DMS114 treated with DMSO at 0.1 percent for 48 hours (cell line): Measurements from ENCODE around the gene CLN6.

Source experiments
- DNase-seq: peaks from one replicate; lab custom pipeline; 2025; ENCODE audit not compliant: unreplicated experiment; lab: John Stamatoyannopoulos, UW

Gene CLN6

DNA sequence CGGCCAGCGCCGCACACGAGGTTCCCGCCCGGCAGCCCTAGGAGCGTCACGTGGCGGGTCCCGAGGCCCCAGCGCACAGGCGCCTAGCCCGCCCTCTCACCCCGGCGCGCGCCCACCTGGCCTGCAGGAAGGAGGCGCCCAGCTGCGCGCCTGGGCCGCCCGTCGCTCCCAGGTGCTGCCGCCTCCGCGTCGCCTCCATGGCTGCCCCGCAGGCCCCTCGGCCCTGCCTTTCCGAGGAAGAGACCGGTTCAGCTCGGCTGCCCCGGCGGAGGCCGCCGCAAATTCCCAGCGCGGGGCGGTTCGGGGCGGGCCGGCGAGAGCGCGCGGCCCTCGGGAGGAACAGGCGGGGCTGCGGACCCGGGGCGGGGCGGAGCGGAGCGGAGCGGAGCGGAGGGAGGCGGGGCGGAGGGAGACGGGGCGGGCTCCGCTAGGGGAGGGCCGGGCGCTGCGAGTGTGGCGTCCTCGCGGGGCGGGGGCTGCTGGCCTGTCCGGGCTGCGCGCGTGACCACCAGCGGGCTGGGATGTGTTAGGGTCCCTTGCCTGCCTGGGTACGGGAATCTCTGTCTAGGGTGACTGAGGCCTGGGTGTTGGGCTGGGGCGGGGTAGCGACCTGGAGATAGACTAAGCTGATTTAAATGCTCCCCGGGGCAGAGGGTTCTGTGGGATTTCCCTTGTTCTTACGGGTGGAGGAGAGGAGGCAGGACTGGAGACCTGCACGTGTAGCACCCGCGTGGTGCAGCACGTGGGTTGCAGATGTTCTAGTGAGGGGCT, at the start of gene CLN6:
Gene CLN6 (minus strand): TSS at position 343 of the 771 bp plus-strand sequence. CDS start 144 bp downstream, at position 199.
- DNase-seq: peak; percentile 71

DNA sequence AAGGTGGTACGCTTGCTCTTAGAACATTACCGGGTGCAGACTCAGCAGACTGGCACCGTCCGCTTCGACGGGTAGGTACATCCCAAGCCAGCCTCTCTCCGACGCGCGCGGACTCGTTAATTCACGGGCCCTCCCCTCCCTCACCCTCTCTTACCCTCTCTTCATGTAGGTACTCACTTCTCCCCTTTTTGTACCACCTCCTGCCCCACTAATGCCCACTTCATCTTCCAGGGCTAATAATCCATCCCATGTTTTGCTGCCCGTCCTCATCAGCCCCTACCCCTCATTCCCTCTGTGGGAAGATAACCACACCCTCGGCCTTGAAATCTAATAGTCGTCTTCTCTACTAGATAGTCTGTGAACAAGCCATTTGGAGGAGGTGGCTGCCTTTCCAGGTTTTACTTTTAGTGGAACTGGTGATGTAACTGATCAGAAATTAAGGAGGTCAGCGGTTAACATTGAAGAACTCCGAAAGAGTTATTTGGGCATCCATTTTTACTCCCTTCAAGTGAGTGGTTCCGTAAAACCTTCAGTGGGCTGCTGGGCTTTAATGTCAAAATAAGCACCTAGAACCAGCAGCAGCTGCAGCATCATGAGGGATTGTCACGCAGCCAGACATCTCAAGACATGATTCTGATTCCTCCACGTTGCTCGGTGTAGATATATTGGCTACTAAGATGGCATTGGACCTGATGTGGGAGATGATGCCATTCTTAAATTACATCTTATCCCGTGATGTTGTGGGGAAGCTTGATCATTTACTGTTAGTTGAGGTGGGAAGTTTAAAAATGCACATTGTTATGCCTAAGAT, 49.3 kb upstream of the CLN6 start:
- no peak for DNase-seq

DNA sequence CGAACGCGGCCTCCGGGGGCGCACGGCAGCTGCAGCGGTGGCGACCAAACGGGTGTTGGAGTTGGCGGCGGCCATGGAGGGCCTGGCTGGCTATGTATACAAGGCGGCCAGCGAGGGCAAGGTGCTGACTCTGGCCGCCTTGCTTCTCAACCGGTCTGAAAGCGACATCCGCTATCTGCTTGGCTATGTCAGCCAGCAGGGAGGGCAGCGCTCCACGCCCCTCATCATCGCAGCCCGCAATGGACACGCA, 48.7 kb upstream of the CLN6 start:
- peak; percentile 34 for DNase-seq

DNA sequence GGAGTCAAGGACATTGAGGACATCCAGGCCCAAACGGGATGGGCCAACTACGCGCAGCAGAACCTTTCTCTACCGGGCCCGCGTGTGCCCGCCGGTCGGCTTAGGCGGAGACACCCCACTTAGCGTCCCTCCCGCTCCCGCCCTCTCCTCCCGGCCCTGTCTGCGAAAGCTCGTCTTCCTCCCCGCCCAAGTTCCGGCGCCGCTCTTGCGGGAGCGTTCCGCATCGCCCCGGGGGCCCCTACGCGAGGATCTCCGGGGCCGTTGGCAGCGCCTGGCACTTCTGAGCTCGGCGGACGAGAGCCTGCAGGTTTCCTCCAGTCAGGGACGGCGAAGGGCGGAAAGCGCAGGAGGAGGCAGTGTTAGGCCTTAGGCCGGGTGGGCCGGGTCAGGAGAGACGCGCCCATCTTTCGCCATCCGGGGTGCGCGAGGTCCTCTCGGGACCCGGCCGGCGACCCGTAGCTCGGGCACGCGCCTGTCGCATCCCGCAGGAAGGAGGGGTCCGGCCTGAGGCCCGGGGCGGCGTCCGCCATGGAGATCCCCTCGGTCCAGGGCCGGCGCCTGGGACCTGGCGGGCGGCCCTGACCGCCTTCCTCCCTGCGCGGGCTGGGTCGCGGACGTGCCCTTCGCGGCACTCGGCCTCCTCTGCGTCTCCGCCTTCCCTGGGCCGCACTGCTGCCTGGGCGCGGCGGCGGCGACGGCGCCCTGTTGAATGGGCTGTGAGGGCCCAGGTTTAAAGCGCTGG, 48.2 kb upstream of the CLN6 start, which contains the start of gene FEM1B:
Gene FEM1B (plus strand): TSS at position 143 of the 742 bp plus-strand sequence. CDS start 673 bp downstream, outside the sequence.
- DNase-seq: peak; percentile 81

DNA sequence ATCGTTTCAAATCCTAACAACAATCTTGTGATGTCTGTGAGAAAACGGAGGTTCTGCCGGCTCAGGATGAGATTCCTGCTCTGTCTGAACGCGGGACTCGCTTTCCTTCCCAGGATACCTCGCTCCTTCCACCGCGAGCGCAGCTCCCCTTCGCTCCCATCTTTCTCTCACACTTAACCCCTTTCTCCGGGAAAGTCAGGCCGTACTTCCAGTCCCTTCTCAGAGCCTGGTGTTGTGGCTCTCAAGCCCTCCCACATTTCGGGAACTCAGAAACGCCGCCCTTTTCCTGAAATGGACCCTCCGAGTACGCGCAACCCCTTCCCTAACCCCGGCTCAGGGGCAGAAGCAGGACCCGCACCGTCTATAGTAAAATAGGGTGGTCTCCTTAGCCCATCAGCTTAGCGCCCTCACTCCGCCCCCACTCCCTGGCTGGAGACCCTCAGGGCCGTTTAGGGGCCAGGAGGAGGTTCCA, 47.6 kb upstream of the CLN6 start:
- peak; percentile 78 for DNase-seq

DNA sequence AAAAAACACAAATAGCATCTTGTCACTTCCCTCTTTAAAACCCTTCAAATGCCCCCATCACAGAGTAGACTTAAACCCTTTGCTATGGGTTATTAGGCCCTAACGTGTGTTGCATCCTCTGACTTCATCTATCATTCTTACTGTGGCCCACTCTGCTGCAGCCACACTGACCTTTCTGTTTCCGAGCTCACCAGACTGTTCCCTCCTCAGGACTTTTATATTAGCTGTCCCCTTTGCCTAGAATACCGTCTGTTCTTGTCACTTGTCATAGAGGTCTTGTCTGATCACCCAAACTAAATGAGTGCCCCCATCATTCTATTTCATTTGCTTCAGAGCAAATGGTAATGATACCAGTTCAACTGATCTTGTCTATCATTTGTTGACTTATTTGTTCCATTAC, 47.1 kb upstream of the CLN6 start:
- no peak for DNase-seq

DNA sequence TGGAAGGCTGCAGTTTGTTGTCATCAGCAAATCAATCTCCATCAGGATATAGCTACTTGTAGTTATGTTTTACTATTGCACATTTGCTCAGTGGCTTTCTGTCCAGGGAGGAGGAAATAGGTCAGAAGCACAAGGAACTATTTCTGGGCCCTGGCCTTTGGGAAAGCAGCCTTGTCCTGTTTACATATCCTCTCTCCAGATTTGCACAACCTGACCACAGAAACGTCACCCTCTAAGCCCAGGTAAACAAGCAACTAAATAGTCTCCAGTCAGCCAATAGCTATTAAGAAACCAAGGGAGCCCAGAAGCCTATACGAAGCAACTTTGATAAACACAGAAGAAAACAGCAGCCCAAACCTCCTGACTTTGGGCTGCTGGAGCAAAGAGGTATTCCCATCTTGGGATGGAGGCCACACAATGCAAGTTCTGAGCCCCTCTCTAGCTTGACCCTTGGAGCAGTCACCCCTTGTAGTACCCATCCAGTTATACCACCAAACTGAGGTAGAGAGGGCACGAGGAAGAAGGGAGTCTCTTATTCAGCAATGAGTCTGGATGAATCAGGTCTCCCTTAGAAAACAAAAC, 45.7 kb upstream of the CLN6 start:
- no peak for DNase-seq

DNA sequence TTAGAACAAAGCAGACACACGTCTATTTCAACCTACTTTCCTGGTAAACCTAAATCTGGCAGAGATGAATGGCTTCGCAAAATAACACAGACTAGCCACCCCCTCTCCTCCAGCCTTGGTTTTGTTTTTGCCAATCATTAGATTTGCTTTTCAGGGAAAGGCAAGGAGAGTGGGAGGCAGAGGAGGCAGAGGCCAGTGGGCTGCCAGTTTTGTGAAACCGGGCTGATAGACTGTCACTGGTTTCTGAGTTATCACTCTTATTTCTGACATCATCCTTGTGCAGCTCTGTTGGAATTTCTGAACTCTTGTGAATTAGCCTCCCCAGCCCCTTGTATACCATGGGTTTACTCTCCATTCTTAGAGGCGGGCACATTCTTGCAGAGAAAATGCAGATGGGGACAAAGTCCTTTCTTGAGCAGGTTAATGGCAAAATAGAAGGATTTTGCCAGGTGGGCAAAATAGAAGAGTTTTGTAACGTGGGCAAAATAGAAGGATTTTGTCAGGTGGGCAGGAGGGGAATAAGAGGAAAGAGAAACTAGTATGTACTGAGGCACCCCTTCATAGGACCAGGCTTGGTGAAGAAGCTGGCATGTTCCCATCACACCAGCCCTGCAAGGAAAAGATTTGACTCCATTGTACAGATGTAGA, 44.8 kb upstream of the CLN6 start:
- no peak for DNase-seq

DNA sequence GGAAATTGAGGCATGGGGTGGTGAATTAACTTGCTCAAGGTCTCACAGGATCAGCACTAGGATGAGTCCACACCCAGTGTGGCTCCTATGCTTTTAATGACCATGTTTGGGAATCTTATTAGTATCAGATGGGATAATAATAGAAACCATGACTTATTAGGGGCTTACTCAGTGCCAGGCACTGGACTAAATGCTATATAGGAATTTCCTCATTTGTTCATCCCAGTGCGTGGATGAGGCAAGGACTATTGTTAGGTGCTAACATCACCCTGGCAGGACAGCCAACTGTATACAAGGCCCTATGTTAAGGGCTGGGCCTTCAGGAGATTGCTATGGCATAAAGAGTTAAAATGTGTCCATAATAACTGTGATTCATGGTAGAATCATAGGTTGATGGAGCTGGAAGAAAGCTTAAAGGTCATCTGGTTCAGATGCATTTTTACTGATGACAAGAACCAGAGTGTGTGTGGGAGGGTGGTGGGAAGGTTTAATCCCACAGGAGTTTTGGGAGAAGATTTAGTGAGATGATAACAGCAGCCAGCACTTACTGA, 43.3 kb upstream of the CLN6 start:
- DNase-seq: no peak

DNA sequence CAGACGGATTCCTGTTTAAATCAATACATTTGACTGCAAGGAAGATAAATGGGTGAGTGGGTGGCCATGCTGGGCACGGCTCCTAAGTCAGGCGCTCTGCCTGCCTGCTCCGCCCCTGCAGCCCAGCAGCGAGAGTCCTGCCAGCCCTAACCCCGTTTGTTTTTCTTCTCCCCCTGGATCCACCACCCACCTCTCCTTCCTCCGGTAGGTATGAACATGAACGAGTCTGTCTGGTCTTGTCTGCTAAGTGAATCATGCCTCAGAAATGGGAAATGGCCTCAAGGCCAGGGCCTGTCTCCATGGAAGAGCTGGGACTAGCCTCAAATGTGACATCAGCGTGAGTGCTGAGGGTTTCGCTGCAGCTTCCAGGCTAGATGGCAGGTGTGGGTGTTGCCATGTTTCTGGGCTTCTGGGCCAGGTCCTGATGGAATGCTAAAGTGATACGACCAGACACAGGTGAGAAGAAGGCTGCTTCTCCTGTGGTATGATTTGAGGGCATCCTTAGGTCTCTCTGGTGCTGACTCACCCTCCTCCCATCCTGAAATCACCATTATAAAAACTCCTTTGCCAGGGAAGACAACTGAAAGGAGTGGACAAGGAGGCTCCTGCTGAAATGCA, 42.4 kb upstream of the CLN6 start:
- no peak for DNase-seq

DNA sequence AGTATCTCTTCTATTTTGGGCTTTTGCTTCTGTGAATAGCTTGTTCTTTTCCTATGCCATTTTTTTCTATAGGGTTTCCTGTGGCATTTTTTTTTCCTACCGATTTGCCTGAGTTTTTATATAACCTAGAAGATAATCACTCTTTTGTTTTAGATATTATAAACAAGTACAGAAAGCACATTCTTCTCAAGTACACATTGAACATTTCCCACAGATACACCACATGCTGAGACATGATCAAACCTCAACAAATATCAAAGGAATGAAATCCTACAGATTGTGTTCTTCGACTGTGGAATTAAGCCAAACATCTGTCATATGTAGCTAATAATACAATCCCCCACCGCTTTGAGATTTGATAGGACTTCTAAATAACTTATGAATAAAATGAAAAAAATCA, 38.9 kb upstream of the CLN6 start:
- no peak for DNase-seq

DNA sequence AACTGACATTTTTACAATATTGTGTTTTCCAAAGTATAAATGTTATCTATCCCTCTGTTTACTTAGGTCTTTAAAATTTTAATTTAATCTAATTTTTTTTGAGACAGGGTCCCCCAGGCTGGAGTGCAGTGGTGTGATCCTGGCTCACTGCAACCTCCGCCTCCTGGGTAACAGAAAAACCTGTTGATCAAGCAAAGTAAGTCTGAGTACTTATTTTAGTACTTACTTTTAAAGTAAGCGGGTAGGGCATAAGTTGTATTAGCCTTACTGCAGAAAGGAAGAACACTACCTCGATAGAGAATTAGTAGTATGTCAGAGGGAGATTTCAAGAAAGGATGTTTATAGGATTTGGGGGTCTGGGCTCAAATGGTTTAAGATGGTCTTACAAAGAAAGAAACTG, 36.1 kb upstream of the CLN6 start:
- no peak for DNase-seq

DNA sequence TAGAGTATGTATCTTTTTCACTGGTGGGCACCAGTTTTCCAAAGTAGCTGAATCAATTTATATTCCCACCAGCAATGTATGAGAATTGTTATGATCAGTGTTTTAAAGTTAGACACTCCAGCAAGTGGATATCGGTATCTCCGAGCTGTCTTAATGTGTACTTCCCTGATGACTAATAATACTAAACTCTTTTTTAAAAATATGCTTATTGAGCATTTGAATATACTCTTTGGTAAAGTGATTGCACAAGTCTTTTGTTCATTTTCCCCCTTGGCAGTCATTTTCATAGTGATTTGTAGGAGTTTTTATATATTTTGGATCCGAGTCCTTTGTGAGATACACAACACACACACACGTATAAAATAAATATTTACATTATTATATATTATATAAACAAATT, 35.6 kb upstream of the CLN6 start:
- DNase-seq: no peak

DNA sequence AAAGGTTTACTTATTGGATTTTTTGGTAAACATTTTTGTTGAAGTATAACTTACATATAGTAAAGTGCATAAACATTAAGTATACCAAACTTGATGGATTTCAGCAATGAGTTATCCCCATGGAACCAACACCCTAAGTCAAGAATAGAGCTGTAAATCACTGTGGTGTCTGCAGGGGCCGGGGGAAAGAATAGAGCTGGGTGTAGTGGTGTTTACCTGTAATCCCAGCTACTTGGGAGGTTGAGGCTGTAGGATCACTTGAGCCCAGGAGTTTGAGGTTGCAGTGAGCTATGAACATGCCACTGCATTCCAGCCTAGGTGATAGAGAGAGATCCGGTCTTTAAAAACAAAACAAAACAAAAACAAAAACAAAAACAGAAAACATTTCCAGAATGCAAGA, 34.8 kb upstream of the CLN6 start:
- no peak for DNase-seq

DNA sequence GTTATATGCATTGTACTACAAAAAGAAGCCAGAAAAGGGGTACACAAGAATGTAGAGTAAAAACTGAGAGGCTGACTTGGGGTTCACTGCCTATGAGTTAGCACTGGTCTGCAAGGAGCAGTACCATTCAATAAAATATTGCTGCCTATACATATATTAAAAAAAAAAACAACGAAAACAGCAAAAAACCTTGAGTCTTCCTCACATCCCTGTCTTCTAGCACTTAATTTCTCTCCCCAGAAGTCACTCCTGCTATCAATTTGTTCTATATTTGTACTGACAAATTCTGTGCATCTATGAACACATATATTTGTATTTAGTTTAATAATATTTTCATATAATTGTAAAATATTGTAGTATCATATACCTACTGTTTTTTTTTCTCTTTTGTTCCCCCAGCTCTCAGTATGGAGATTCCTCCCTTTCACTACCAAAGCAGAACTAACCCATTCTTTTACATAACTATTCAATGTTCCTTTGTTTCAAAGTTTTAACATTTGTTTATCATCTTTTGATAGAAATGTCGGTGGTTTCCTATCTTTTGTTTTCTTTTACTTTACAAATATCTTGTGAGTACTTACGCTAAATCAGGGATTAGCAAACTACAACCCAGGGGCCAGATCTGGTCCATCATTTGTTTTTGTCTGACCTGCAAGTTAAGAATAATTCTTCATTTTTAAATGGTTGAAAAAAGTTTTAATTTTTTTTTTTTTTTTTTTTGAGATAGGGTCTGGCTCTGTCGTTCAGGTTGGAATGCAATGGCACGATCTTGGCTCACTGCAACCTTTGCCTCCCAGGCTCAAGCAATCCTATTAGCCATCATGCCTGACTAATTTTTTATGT, 33.2 kb upstream of the CLN6 start:
- DNase-seq: no peak

DNA sequence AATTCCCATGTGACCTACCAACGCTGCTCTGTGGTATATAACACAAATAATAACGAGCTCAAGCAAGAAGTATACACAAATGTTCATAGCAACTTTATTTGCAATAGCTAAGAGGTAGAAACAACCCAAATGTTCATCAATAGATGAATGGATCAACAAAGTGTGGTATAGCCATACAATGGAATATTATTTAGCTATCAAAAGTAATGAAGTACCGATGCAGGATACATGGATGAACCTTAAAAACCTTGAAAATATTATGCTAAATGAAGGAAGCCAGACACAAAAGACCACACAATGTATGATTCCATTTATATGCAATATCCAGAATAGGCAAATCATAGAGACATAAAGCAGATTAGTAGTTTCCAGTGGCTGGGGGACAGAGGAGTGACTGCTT, 32.5 kb upstream of the CLN6 start:
- no peak for DNase-seq

DNA sequence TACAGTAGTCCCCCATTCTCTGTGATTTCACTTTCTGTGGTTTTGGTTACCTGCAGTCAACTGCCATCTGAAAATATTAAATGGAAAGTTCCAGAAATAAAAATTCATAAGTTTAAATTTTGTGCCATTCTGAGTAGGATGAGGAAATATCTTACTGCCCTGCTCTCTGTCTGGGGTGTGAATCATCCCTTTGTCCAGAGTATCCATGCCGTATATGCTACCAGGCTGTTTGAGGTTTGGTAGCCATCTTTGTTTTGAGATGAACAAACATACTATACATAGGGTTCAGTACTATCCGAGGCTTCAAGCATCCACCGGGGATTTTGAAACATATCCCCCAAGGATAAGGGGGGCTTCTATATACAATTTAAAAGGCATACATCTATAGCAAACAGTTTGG, 31.7 kb upstream of the CLN6 start:
- DNase-seq: no peak

DNA sequence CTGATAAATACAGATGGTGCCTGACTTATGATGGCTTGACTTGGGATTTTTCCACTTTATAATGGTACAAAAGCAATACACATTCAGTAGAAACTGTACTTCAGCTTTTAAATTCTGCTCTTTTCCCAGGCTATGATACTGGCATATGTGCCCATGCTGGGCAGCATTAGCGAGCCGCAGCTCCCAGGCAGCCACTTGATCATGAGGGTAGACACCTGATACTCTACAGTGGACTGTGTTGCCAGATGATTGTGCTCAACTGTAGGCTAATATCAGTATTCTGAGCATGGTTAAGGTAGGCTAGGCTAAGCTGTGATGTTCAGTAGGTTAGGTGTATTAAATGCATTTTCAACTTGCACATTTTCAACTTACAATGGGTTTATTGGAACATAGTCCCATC, 30.4 kb upstream of the CLN6 start:
- no peak for DNase-seq

DNA sequence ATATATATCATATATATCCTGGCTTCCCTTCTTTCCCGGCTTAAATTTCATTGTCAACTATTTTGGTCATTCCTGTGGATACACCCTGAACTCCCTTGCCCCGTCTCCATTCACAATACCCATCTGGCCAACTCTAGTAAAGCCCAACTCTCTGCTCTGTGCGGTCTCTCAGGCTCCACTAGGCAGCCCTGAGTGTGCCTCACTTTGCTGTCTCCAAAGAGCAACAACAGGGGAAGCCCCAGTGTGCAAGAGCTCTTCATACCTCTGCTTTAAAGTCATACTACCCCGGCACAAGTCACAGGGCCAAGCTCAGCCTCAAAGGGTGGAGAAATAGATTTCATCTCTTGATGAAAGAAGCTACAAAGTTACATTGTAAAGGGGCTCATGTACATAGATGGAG, 29.2 kb upstream of the CLN6 start:
- DNase-seq: no peak
